ENCODE data around the gene PEDS1.

- TF ChIP-seq EZH2 (IDR thresholded peaks at IDR 0.05; ENCODE audit: insufficient read depth, low read length) (no peak), CTCF (IDR thresholded peaks at IDR 0.05; ENCODE audit: insufficient read depth, low read depth, low read length) (no peak)
These were observed 42.1 kb upstream of the PEDS1 start for GRCh38 chr20:50195524-50196120.
